Type B pancreatic cell (in vitro differentiated cells): ENCODE results near the gene VWA2. TPM values are rescaled to one million over a fixed set of nuclear protein-coding genes. Genes with fewer than 3 reads are reported as not detected.

Experiments used
- DNase-seq: peaks from one replicate; pipeline ENCODE4 v3.0.0; 2021; ENCODE audit warnings: mixed read lengths; ENCODE audit not compliant: unreplicated experiment; ENCODE audit errors: extremely low spot score
- H3K27ac Mint-ChIP-seq: 2 replicates; pipeline ENCODE4 v1.8.0; 2021; ENCODE audit warnings: mild to moderate bottlenecking, mixed read lengths
- H3K27me3 Mint-ChIP-seq: 2 replicates; pipeline ENCODE4 v1.8.0; 2021; ENCODE audit warnings: mixed read lengths
- H3K36me3 Mint-ChIP-seq: 2 replicates; pipeline ENCODE4 v1.8.0; 2021; ENCODE audit warnings: mixed read lengths
- H3K4me1 Mint-ChIP-seq: one replicate; pipeline ENCODE4 v1.8.0; 2021; ENCODE audit warnings: mixed read lengths; ENCODE audit not compliant: unreplicated experiment
- H3K4me3 Mint-ChIP-seq: 2 replicates; pipeline ENCODE4 v1.8.0; 2021; ENCODE audit warnings: mild to moderate bottlenecking, mixed read lengths
- H3K9me3 Mint-ChIP-seq: 2 replicates; pipeline ENCODE4 v1.8.0; 2021; ENCODE audit warnings: mixed read lengths
- total RNA-seq: library from RNA; stranded (reverse); gene quantifications from 2 replicates; pipeline ENCODE4 v1.2.1, GENCODE V29; 2021; ENCODE audit warnings: low replicate concordance
- TF ChIP-seq, protein P1 (sequence below): fragments of 200-600 bp; sonication (generic); conservative IDR thresholded peaks from 2 replicates; pipeline ENCODE4 v1.5.0; 2021; ENCODE audit warnings: antibody characterized with exemption, mild to moderate bottlenecking

The VWA2 gene
- total RNA-seq, 1 donor from 2014 or later: 2.9 TPM

DNA sequence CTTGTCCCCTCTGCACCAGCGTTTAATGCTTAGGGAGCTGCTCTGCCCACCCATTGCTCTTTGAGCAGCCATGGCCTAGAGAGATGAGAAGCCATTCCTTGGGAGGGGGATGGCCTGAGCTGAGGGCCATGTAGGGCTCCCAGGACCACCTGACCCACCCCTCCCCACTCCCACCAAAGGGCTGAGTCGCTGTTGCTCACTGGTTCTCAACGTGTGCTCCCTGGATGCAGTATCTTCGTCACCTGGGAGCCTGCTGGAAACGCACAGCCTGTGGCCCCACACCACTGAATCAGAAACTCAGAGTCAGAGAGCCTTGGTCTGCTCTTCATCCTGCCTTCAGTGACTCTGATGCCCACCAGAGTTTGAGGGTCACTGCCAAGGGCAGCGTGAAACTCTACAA is 37.0 kb downstream of the VWA2 start:
- H3K4me1 Mint-ChIP-seq: peaks cover 3% of the 10 kb centered on the region
- H3K27me3 Mint-ChIP-seq: no peaks in the 10 kb centered on the region
- TF ChIP-seq, protein P1, sequence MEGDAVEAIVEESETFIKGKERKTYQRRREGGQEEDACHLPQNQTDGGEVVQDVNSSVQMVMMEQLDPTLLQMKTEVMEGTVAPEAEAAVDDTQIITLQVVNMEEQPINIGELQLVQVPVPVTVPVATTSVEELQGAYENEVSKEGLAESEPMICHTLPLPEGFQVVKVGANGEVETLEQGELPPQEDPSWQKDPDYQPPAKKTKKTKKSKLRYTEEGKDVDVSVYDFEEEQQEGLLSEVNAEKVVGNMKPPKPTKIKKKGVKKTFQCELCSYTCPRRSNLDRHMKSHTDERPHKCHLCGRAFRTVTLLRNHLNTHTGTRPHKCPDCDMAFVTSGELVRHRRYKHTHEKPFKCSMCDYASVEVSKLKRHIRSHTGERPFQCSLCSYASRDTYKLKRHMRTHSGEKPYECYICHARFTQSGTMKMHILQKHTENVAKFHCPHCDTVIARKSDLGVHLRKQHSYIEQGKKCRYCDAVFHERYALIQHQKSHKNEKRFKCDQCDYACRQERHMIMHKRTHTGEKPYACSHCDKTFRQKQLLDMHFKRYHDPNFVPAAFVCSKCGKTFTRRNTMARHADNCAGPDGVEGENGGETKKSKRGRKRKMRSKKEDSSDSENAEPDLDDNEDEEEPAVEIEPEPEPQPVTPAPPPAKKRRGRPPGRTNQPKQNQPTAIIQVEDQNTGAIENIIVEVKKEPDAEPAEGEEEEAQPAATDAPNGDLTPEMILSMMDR: no peak

DNA sequence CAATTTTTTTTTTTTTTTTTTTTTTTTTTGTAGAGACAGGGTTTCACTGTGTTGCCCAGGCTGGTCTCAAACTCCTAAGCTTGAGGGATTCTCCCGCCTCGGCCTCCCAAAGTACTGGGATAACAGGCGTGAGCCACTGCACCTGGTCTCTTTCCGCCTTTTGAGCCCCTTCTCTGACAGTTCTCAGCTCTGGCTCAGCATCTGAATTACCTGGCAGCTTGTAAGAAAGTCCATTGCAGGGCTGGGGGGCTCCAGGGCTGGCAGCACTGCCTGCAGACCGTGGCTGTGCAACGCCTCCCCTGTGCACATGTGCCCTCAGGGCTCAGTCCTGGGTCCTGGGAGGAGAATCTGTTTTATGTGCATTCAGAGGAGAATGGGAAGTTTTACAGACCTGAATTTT is 37.6 kb downstream of the VWA2 start:
- no peak for DNase-seq
- no peaks in the 10 kb centered on the region for H3K27me3 Mint-ChIP-seq
- no peaks in the 10 kb centered on the region for H3K4me1 Mint-ChIP-seq

More for the DNA sequence above, 37.0 kb downstream of the VWA2 start:
- H3K9me3 Mint-ChIP-seq: no peaks in the 10 kb centered on the region
- no peak overlapping the region for H3K27ac Mint-ChIP-seq
- DNase-seq: no peak
- H3K4me3 Mint-ChIP-seq: no peak overlapping the region
- no peaks in the 10 kb centered on the region for H3K36me3 Mint-ChIP-seq

DNA sequence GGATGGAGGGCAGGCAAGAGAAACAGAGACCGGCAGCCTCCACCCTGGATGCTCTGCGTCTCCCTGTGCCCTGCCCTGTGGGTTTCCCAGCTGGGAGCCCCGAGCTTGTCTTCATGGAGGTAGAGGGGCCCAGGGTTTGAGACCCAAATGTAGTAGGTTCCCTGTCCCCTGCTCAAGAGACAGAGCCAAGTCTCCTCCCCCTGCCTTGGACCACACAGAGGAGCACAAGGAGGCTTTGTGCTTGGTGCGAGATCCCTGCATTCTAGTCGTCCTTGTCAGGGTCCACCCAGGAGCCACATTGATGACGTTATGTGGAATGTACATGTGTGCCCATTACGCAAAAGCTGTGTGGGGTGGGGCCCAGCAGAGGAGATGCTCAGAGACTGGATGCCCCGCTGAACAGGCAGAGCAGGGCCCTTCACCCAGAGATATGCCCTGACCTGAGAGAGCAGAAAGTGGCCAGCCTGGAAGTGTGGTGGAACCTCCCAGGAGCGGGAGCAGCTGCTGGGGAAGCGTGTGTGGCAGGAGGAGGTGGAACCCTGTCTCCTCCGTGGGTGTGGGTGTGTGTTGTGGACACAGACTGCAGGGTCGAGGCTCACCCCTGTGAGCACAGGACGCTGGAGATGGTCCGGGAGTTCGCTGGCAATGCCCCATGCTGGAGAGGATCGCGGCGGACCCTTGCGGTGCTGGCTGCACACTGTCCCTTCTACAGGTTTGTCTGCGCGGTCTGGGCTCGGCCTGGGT is 39.3 kb downstream of the VWA2 start:
- no peaks in the 10 kb centered on the region for H3K36me3 Mint-ChIP-seq
- no peaks in the 10 kb centered on the region for H3K4me1 Mint-ChIP-seq
- H3K27ac Mint-ChIP-seq: no peak overlapping the region
- no peak overlapping the region for H3K4me3 Mint-ChIP-seq
- H3K27me3 Mint-ChIP-seq: no peaks in the 10 kb centered on the region
- DNase-seq: no peak
- TF ChIP-seq, protein P1: no peak
- no peaks in the 10 kb centered on the region for H3K9me3 Mint-ChIP-seq

More for the DNA sequence above, 37.6 kb downstream of the VWA2 start:
- Mint-ChIP-seq H3K36me3 (no peaks in the 10 kb centered on the region), H3K9me3 (no peaks in the 10 kb centered on the region), H3K4me3 (no peak overlapping the region), H3K27ac (no peak overlapping the region)
- TF ChIP-seq, protein P1: no peak

DNA sequence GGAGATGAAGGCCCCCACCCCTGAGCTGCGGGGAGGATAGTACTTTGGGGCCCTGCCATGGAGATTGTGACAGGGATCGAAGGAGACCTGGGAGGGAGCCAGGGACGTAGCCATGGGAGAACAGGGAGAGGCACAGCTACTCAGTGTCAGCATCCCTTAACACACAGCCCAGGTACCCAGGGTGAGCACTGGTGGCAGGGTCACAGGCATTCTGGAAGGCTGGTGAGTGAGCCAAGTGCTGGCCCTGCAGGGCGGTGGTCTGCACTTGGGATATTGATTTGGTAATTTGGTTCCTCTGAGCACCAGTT is 39.8 kb downstream of the VWA2 start:
- Mint-ChIP-seq H3K27ac (no peak overlapping the region), H3K4me3 (no peak overlapping the region)

DNA sequence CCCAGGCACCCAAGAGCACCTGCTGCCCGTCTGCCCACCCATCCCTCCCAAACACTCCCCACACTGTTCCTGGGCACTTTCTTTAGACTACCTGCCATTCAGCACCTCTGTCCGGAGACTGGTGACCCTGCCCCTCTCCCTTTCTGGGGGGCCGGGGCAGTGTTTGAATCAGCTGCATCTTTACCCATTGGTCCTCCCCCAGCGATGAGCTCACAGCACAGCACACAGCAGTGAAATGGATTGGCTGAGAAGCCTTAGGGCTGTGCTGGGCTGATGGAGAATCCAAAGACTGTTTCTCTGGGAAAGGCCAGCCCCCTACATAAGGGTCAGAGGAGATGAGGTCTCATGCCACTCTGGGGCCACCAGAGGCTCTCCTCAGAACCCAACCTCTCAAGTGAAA is 40.2 kb downstream of the VWA2 start:
- Mint-ChIP-seq H3K4me1 (no peaks in the 10 kb centered on the region), H3K9me3 (no peaks in the 10 kb centered on the region), H3K36me3 (no peaks in the 10 kb centered on the region), H3K27ac (peak overlapping the region; percentile 69), H3K4me3 (no peak overlapping the region), H3K27me3 (no peaks in the 10 kb centered on the region)
- DNase-seq: no peak
- TF ChIP-seq, protein P1: no peak

More for the DNA sequence above, 39.8 kb downstream of the VWA2 start:
- TF ChIP-seq, protein P1: no peak
- Mint-ChIP-seq H3K9me3 (no peaks in the 10 kb centered on the region), H3K4me1 (no peaks in the 10 kb centered on the region), H3K36me3 (no peaks in the 10 kb centered on the region), H3K27me3 (no peaks in the 10 kb centered on the region)
- DNase-seq: no peak
